Karpas-422 (cell line): ENCODE results near the gene BCL2. TPM values are rescaled to one million over a fixed set of nuclear protein-coding genes. Genes with fewer than 3 reads are reported as not detected.
A peak's percentile ranks its signal among the peaks of the same experiment; 100 is the strongest.

Source experiments
- DNase-seq: peaks from one replicate; pipeline ENCODE4 v3.0.0-alpha.2; 2015
- H2AFZ ChIP-seq: fragments of 200-600 bp; sonication (generic); 2 replicates; pipeline ENCODE4 v1.6.1; 2014; ENCODE audit warnings: antibody characterized with exemption, low read length, mixed read lengths
- H3K27ac ChIP-seq: fragments of 200-600 bp; sonication (generic); 2 replicates; pipeline ENCODE4 v1.5.1; 2014; ENCODE audit warnings: mild to moderate bottlenecking, low read length, moderate library complexity
- H3K27me3 ChIP-seq: fragments of 200-600 bp; sonication (generic); 2 replicates; pipeline ENCODE4 v1.6.1; 2014; ENCODE audit warnings: low read length, mixed read lengths
- H3K36me3 ChIP-seq: fragments of 200-600 bp; sonication (generic); 2 replicates; pipeline ENCODE4 v1.6.1; 2014; ENCODE audit warnings: low read length, mixed read lengths; ENCODE audit not compliant: insufficient read depth
- H3K4me1 ChIP-seq: fragments of 200-600 bp; sonication (generic); 2 replicates; pipeline ENCODE4 v1.6.1; 2014; ENCODE audit warnings: mild to moderate bottlenecking, low read length, mixed read lengths
- H3K4me2 ChIP-seq: fragments of 200-600 bp; sonication (generic); 2 replicates; pipeline ENCODE4 v1.6.1; 2014; ENCODE audit warnings: low read length, low read depth, mild to moderate bottlenecking; ENCODE audit not compliant: poor library complexity, severe bottlenecking
- H3K4me3 ChIP-seq: fragments of 200-600 bp; sonication (generic); 2 replicates; pipeline ENCODE4 v1.5.1; 2014; ENCODE audit warnings: mild to moderate bottlenecking, antibody characterized with exemption, low read length, mixed read lengths
- H3K79me2 ChIP-seq: fragments of 200-600 bp; sonication (generic); 2 replicates; pipeline ENCODE4 v1.6.1; 2014; ENCODE audit warnings: mild to moderate bottlenecking, low read length, mixed read lengths
- H3K9ac ChIP-seq: fragments of 200-600 bp; sonication (generic); 2 replicates; pipeline ENCODE4 v1.6.0; 2014; ENCODE audit warnings: low read length
- H3K9me2 ChIP-seq: fragments of 200-600 bp; sonication (generic), shearing (Covaris generic); replicated peaks from 2 replicates; pipeline ENCODE4 v1.6.0; 2014; ENCODE audit warnings: mild to moderate bottlenecking, low read length, moderate library complexity; ENCODE audit not compliant: insufficient read depth
- H3K9me3 ChIP-seq: fragments of 300-700, 200-600 bp; sonication (generic); 2 replicates; pipeline ENCODE4 v1.6.1; 2014; ENCODE audit warnings: low read length, mixed read lengths
- H4K20me1 ChIP-seq: fragments of 200-600 bp; sonication (generic); 2 replicates; pipeline ENCODE4 v1.6.1; 2014; ENCODE audit warnings: mild to moderate bottlenecking, antibody characterized with exemption, low read length, low read depth; ENCODE audit not compliant: insufficient read depth
- total RNA-seq: library from RNA; depleted of rRNA; stranded (reverse); fragments of >200 nt; shearing (Covaris generic); gene quantifications from 2 replicates; pipeline ENCODE4 v1.2.3, GENCODE V29; 2014; ENCODE audit warnings: low replicate concordance

Gene BCL2
- total RNA-seq, 1 experiment from 2014 or later, result 271 TPM

DNA sequence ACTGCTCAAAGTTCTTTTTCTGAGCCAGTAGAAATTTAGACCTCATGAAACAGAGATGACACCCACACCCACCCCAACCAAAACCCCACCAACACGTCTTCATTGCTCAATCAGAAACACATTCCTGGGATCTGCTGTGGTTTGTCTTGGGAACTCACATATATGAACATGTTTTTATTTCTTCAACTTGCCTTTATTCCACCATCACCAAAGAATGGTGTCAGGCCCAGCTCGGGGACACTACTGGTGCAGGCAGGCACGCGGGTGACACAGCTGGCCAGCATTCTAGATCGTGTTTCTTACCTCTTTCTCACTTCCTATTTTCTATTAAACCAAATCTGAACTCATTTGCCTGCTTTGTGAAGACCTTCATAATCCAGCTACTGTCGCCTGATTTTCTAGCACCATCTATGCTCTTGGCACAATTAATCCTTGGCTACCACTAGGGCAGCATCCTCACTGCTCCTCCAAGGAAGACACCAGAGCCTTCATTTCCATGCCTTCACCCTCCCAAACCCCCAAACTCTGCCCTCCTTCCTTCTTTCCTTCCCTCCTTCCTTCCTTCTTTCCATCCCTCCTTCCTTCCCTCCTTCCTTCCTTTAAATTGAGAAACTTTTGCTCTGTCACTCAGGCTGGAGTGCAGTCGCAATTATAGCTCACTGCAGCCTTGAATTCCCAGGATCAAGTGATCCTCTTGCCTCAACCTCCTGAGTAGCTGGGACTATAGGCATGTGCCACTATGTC is 157.1 kb downstream of the BCL2 start:
- H3K4me3 ChIP-seq, result peak overlapping the region; percentile 33; the same call in 1 of the 2 replicates
- peak overlapping the region; percentile 65 for H3K9ac ChIP-seq
- peaks cover 4% of the 10 kb centered on the region; the same call in 1 of the 2 replicates for H4K20me1 ChIP-seq
- peak overlapping the region; percentile 91 for H3K27ac ChIP-seq
- peak; percentile 95 for DNase-seq
- H2AFZ ChIP-seq, result no peak overlapping the region
- no peaks in the 10 kb centered on the region for H3K27me3 ChIP-seq
- no peaks in the 10 kb centered on the region for H3K36me3 ChIP-seq
- H3K4me1 ChIP-seq, result peaks cover 93% of the 10 kb centered on the region
- H3K4me2 ChIP-seq, result peak overlapping the region; percentile 64
- peaks cover 70% of the 10 kb centered on the region for H3K79me2 ChIP-seq
- no peaks in the 10 kb centered on the region for H3K9me2 ChIP-seq
- H3K9me3 ChIP-seq, result no peaks in the 10 kb centered on the region

- no peaks in the 10 kb centered on the region for H3K36me3 ChIP-seq
Observed at GRCh38 chr18:63161761-63162195, 157.8 kb downstream of the BCL2 start.

GRCh38 chr18:63161032-63161760 is 158.4 kb downstream of the BCL2 start:
- Histone ChIP-seq H3K4me1 (peaks cover 97% of the 10 kb centered on the region), H4K20me1 (peaks cover 4% of the 10 kb centered on the region; the same call in 1 of the 2 replicates), H3K27me3 (no peaks in the 10 kb centered on the region), H3K27ac (peak overlapping the region; percentile 91), H3K4me2 (peak overlapping the region; percentile 64), H3K9ac (peak overlapping the region; percentile 65), H3K4me3 (peak overlapping the region; percentile 33), H3K36me3 (no peaks in the 10 kb centered on the region), H3K9me2 (no peaks in the 10 kb centered on the region), H3K79me2 (peaks cover 70% of the 10 kb centered on the region), H3K9me3 (no peaks in the 10 kb centered on the region), H2AFZ (no peak overlapping the region)
- peak; percentile 60 for DNase-seq

More at GRCh38 chr18:63161761-63162195, 157.8 kb downstream of the BCL2 start:
- Histone ChIP-seq H4K20me1 (peaks cover 4% of the 10 kb centered on the region; the same call in 1 of the 2 replicates), H3K4me2 (peak overlapping the region; percentile 64), H3K9me3 (no peaks in the 10 kb centered on the region), H3K4me3 (peak overlapping the region; percentile 33; the same call in 1 of the 2 replicates), H2AFZ (no peak overlapping the region), H3K79me2 (peaks cover 71% of the 10 kb centered on the region), H3K4me1 (peaks cover 97% of the 10 kb centered on the region), H3K27me3 (no peaks in the 10 kb centered on the region), H3K9ac (peak overlapping the region; percentile 65), H3K27ac (peak overlapping the region; percentile 91), H3K9me2 (no peaks in the 10 kb centered on the region)
- peak; percentile 75 for DNase-seq

DNA sequence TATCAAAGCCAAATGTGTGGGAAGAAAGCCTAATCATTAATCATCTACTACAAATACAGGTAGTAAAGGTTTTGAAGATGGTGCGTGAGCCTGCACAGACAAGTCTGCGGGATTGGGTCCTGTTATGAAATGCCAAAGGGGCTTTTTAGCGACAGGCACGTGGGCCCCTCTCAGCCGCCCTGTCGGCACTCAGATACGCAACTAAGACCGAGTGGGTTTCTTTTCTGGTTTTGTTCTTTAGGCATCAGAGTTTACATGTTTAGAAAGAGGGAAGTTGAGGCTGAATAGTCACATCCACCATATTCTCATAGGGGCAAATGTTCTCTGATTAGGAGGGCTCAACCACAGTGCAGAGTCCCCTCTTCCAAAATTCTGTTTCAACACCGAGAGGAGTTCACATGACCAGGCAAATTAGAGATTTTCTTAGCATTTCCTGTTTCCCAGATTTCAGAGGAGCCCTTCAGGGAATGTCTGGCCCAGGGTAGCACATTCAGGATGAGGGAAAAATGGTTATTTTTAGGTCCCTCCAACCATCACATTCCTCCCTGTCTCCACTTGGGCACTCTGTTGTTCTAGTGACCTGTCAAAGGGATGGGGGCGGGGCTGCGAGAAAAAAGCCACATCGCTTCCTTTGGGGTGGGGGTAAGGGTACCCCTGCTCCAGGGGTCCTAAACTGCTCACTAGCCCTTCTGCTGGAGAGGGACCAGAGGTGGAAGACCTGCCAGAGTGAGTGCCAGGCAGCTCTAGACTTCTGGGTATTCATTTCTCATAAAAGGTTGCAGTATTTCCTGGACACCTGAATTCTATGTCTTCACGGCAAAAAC is 159.2 kb downstream of the BCL2 start:
- Histone ChIP-seq H3K9me3 (no peaks in the 10 kb centered on the region), H3K27me3 (no peaks in the 10 kb centered on the region), H3K27ac (peak overlapping the region; percentile 91), H3K4me3 (peak overlapping the region; percentile 33), H3K36me3 (no peaks in the 10 kb centered on the region), H3K9ac (peak overlapping the region; percentile 65), H3K4me2 (peak overlapping the region; percentile 64), H3K4me1 (peaks cover 97% of the 10 kb centered on the region), H3K9me2 (no peaks in the 10 kb centered on the region), H2AFZ (no peak overlapping the region), H3K79me2 (peaks cover 67% of the 10 kb centered on the region), H4K20me1 (peaks cover 4% of the 10 kb centered on the region; the same call in 1 of the 2 replicates)
- DNase-seq, result peak; percentile 59

DNA sequence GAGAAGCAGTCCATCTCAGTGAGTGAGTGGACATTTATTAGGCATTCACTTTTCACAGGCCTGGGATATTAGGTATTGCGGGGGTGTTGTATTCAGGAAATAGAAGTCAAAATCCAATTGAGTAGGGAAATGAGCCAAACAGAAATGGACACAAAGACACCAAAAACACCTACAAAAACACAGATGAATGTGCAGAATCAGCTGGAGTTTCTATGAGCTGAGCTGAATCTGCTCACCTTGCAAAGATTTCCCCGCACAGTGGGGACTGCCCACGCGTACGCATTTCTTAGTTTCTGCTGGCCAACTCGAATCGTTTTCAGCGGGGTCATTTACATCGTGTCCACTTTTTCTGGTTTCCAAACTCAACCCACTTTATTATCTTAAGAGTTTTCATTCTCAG is 160.0 kb downstream of the BCL2 start:
- DNase-seq, result no peak
- Histone ChIP-seq H3K9me2 (no peaks in the 10 kb centered on the region), H3K9me3 (no peaks in the 10 kb centered on the region), H3K79me2 (peaks cover 75% of the 10 kb centered on the region), H3K4me1 (peaks cover 100% of the 10 kb centered on the region), H2AFZ (no peak overlapping the region), H3K27ac (peak overlapping the region; percentile 91), H3K4me2 (peak overlapping the region; percentile 64), H4K20me1 (peaks cover 4% of the 10 kb centered on the region; the same call in 1 of the 2 replicates), H3K36me3 (no peaks in the 10 kb centered on the region), H3K9ac (peak overlapping the region; percentile 65), H3K27me3 (no peaks in the 10 kb centered on the region), H3K4me3 (peak overlapping the region; percentile 33; the same call in 1 of the 2 replicates)

- Histone ChIP-seq H4K20me1 (no peaks in the 10 kb centered on the region; the same call in 1 of the 2 replicates), H3K4me1 (peaks cover 100% of the 10 kb centered on the region), H3K27me3 (no peaks in the 10 kb centered on the region), H3K4me3 (peak overlapping the region; percentile 49), H2AFZ (no peak overlapping the region), H3K9me2 (no peaks in the 10 kb centered on the region), H3K4me2 (peak overlapping the region; percentile 64), H3K36me3 (no peaks in the 10 kb centered on the region), H3K79me2 (peaks cover 83% of the 10 kb centered on the region), H3K27ac (peak overlapping the region; percentile 91), H3K9ac (peak overlapping the region; percentile 65), H3K9me3 (no peaks in the 10 kb centered on the region)
- peak; percentile 66 for DNase-seq
Observed at GRCh38 chr18:63158676-63159291, 160.8 kb downstream of the BCL2 start.

DNA sequence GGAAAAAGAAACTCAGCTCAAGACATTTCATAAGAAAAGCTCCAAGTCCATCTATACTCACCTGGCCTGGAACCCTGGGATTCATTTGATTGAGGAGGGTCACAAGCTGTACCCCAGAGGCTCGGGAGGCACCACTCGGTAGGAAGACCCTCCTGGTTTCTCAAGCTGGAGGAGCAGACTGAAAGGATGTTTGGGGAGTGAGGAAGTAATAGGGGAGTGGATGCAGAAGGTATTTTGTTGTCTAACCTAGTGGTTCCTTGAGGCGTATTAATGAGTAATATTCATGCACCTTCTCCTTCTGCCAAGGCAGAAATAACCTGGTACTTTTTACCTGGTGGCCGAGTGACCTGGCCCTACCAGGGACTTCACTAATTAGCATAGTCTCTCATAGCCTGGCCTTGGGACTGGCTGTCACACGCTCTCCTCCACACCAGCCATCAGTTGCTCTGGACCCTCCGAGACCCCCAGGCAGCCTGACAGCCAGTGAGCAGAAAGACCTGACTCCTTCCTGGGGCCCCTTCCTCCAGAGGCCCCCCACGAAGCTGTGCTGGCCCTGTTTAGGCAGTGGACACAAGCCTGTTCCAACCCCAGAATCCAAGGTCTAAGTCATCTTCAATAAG is 161.4 kb downstream of the BCL2 start:
- Histone ChIP-seq H3K4me1 (peaks cover 100% of the 10 kb centered on the region), H3K27ac (peak overlapping the region; percentile 91), H3K36me3 (no peaks in the 10 kb centered on the region), H3K9ac (peak overlapping the region; percentile 65), H3K9me3 (no peaks in the 10 kb centered on the region), H3K9me2 (no peaks in the 10 kb centered on the region), H3K4me3 (peak overlapping the region; percentile 49), H3K27me3 (no peaks in the 10 kb centered on the region), H3K79me2 (peaks cover 86% of the 10 kb centered on the region), H2AFZ (no peak overlapping the region), H4K20me1 (no peaks in the 10 kb centered on the region; the same call in 1 of the 2 replicates), H3K4me2 (peak overlapping the region; percentile 64)
- DNase-seq, result peak; percentile 46
